Right cardiac atrium (tissue), 5 donors: Measurements from ENCODE around the gene PNLIPRP3. TPM values are rescaled to one million over a fixed set of nuclear protein-coding genes. Genes with fewer than 3 reads are reported as not detected.

Experiments
- ATAC-seq, 2 donors: fragments of 200-7000 bp; cut with Tn5 transposase; one replicate each; pipeline versions ENCODE4 v1.8.0 to v1.9.1; 2020; ENCODE audit warnings: moderate library complexity in 2 of 2, mild to moderate bottlenecking in 1 of 2
- DNase-seq, 3 donors: peaks; one replicate each; pipeline ENCODE4 v3.0.0-alpha.2; 2020
- H3K27ac ChIP-seq: one replicate; pipeline ENCODE4 v1.5.1; 2013; ENCODE audit warnings: mild to moderate bottlenecking, low read length, control low read depth, moderate library complexity
- H3K27me3 ChIP-seq: one replicate; pipeline ENCODE4 v1.6.1; 2013; ENCODE audit not compliant: control insufficient read depth, insufficient read depth
- H3K4me1 ChIP-seq: one replicate; pipeline ENCODE4 v1.6.1; 2013; ENCODE audit warnings: low read length; ENCODE audit not compliant: control insufficient read depth, insufficient read depth
- H3K4me3 ChIP-seq: one replicate; pipeline ENCODE4 v1.5.1; 2013; ENCODE audit warnings: low read length, control low read depth
- H3K9me3 ChIP-seq: one replicate; pipeline ENCODE4 v1.6.1; 2013; ENCODE audit warnings: low read length; ENCODE audit not compliant: control insufficient read depth
- WGBS: extraction: QIAGEN DNeasy Blood & Tissue Kit; methylation state at CpG from one replicate; pipeline ENCODE4 v1.1.7; 2013; 5-methylcytosine and 5-hydroxymethylcytosine counted together
- intact Hi-C, 4 donors: fragments of 100-400 bp; cut with DNase I; formaldehyde crosslinking; loops; one replicate each; pipeline versions ENCODE4 v1.11.0 to v1.14.0; 2022 to 2023
- polyA plus RNA-seq: library from polyadenylated mRNA; stranded (reverse); fragments of 200-250 nt; gene quantifications from one replicate; pipeline ENCODE4 v1.2.3, GENCODE V29; 2013
- total RNA-seq, 4 donors: library from RNA; stranded (reverse); fragmentation: NEBNext Ultra II Directional; extraction: Animal tissue kit (Norgen Biotek cat#: 25700); gene quantifications; one replicate each; pipeline ENCODE4 v1.2.1, GENCODE V29; 2021
- donor health status: healthy with polysubstance abuse.
- donor health status: DM: no; HTN: yes; CAD: no.
- donor health status: DM: no; HTN: no; CAD: no.
- donor health status: DM: no; HTN: yes; CAD: no; lungs with severe emphysema.
- donor health status: DM: yes; HTN: yes; CAD: no.

Gene PNLIPRP3
- total and polyA plus RNA-seq, 5 donors, result not detected

GRCh38 chr10:116521424-116522290 lies 94.0 kb downstream of the PNLIPRP3 start:
- 35% methylated on average over 10 of the region's 10 CpGs for WGBS
- Histone ChIP-seq H3K4me1 (no peaks in the 10 kb centered on the region), H3K27ac (no peak overlapping the region), H3K9me3 (no peaks in the 10 kb centered on the region), H3K4me3 (no peak overlapping the region), H3K27me3 (no peaks in the 10 kb centered on the region)
- ATAC-seq, result no peak
- DNase-seq, result no peak
- intact Hi-C loops, result no loop called here

- no peak overlapping the region for H3K27ac ChIP-seq
- H3K9me3 ChIP-seq, result no peaks in the 10 kb centered on the region
- intact Hi-C loops, result no loop called here
- ATAC-seq, result no peak
- 65% methylated on average over 8 of the region's 8 CpGs for WGBS
- DNase-seq, result no peak
- no peak overlapping the region for H3K4me3 ChIP-seq
- H3K27me3 ChIP-seq, result no peaks in the 10 kb centered on the region
- H3K4me1 ChIP-seq, result no peaks in the 10 kb centered on the region
Measured at GRCh38 chr10:116522803-116523381, 95.2 kb downstream of the PNLIPRP3 start.

- H3K27ac ChIP-seq, result no peak overlapping the region
- intact Hi-C loops, result no loop called here
- WGBS, result 86% methylated on average over 3 of the region's 3 CpGs
- no peaks in the 10 kb centered on the region for H3K4me1 ChIP-seq
- no peak overlapping the region for H3K4me3 ChIP-seq
- ATAC-seq (no peak), DNase-seq (no peak)
- H3K9me3 ChIP-seq, result no peaks in the 10 kb centered on the region
- H3K27me3 ChIP-seq, result no peaks in the 10 kb centered on the region
Measured at GRCh38 chr10:116524736-116525135, 97.1 kb downstream of the PNLIPRP3 start.

GRCh38 chr10:116526219-116526618 lies 98.6 kb downstream of the PNLIPRP3 start:
- intact Hi-C loops, result no loop called here
- DNase-seq (no peak), ATAC-seq (no peak)
- Histone ChIP-seq H3K4me3 (no peak overlapping the region), H3K27me3 (no peaks in the 10 kb centered on the region), H3K4me1 (no peaks in the 10 kb centered on the region), H3K9me3 (peaks cover 2% of the 10 kb centered on the region), H3K27ac (no peak overlapping the region)
- 47% methylated on average over 3 of the region's 3 CpGs for WGBS

Other genes with a start within 250 kb of the PNLIPRP3 start
- 1 to 10 TPM; 4.5 to 8.3 (median 7.1) TPM for gene GFRA1, start 154.6 kb upstream of the PNLIPRP3 start, total RNA-seq
- 2.7 TPM for gene GFRA1, start 154.6 kb upstream of the PNLIPRP3 start, polyA plus RNA-seq
- not detected for gene CCDC172, start 103.4 kb upstream of the PNLIPRP3 start, total RNA-seq
- gene CCDC172, start 103.4 kb upstream of the PNLIPRP3 start, polyA plus RNA-seq, result not detected
- under 1 TPM in 1 of 4 donors, not detected in 3; 0.39 TPM for gene PNLIP, start 118.1 kb downstream of the PNLIPRP3 start, total RNA-seq
- not detected for gene PNLIP, start 118.1 kb downstream of the PNLIPRP3 start, polyA plus RNA-seq
- under 1 TPM in 1 of 4 donors, not detected in 3; 0.45 TPM for gene PNLIPRP1, start 163.1 kb downstream of the PNLIPRP3 start, total RNA-seq
- 0.07 TPM for gene PNLIPRP1, start 163.1 kb downstream of the PNLIPRP3 start, polyA plus RNA-seq
- gene PNLIPRP2, start 193.1 kb downstream of the PNLIPRP3 start, total RNA-seq, result not detected
- gene PNLIPRP2, start 193.1 kb downstream of the PNLIPRP3 start, polyA plus RNA-seq, result not detected